Large intestine (tissue), 3 donors: ENCODE measurements around the gene SDSL. TPM values are rescaled to one million over a fixed set of nuclear protein-coding genes. Genes with fewer than 3 reads are reported as not detected.

ENCODE experiments used
- DNase-seq, 2 donors: peaks; one replicate each; pipeline versions ENCODE4 v3.0.0 to v3.0.0-alpha.2; 2013
- H3K27ac ChIP-seq: one replicate; pipeline ENCODE4 v1.5.1; 2013; ENCODE audit warnings: low read length
- H3K27me3 ChIP-seq: 2 replicates; pipeline ENCODE4 v1.6.1; 2013; ENCODE audit warnings: low read length; ENCODE audit not compliant: control insufficient read depth, insufficient read depth
- H3K36me3 ChIP-seq: 2 replicates; pipeline ENCODE4 v1.6.1; 2013; ENCODE audit warnings: low read length; ENCODE audit not compliant: control insufficient read depth, insufficient read depth
- H3K4me1 ChIP-seq: one replicate; pipeline ENCODE4 v1.6.1; 2013; ENCODE audit warnings: low read length; ENCODE audit not compliant: control insufficient read depth, insufficient read depth
- H3K4me3 ChIP-seq: one replicate; pipeline ENCODE4 v1.5.1; 2013; ENCODE audit warnings: low read length
- H3K9me3 ChIP-seq: one replicate; pipeline ENCODE4 v1.6.1; 2013; ENCODE audit warnings: mild to moderate bottlenecking, low read depth, low read length, moderate library complexity; ENCODE audit not compliant: control insufficient read depth
- WGBS: methylation state at CpG from one replicate; pipeline ENCODE4 v1.1.5; 2013; ENCODE audit warnings: low lambda C conversion rate; ENCODE audit not compliant: insufficient coverage; 5-methylcytosine and 5-hydroxymethylcytosine counted together
- polyA plus RNA-seq: library from polyadenylated mRNA; unstranded; fragments of 120-200 nt; gene quantifications from one replicate; pipeline ENCODE4 v1.2.1, GENCODE V29; 2013

The SDSL gene
- polyA plus RNA-seq, 1 donor: 17.4 TPM

- Histone ChIP-seq H3K36me3 (no peaks in the 10 kb centered on the region), H3K9me3 (no peaks in the 10 kb centered on the region), H3K27ac (no peak overlapping the region), H3K27me3 (peaks cover 62% of the 10 kb centered on the region), H3K4me1 (no peaks in the 10 kb centered on the region), H3K4me3 (no peak overlapping the region)
- 20% methylated on average over 1 of the region's 1 CpG for WGBS
- no peak for DNase-seq
These were observed 60.2 kb downstream of the SDSL start for GRCh38 chr12:113482334-113482733.

- Histone ChIP-seq H3K4me3 (no peak overlapping the region), H3K4me1 (no peaks in the 10 kb centered on the region), H3K27ac (no peak overlapping the region), H3K9me3 (no peaks in the 10 kb centered on the region), H3K36me3 (no peaks in the 10 kb centered on the region), H3K27me3 (peaks cover 32% of the 10 kb centered on the region)
- DNase-seq: no peak
- WGBS: no CpG with 5 or more reads among the region's 2 CpGs
These were observed 63.1 kb downstream of the SDSL start for GRCh38 chr12:113485330-113485729.

- H3K4me3 ChIP-seq: no peak overlapping the region
- no peaks in the 10 kb centered on the region for H3K36me3 ChIP-seq
- H3K27me3 ChIP-seq: peaks cover 22% of the 10 kb centered on the region
- DNase-seq: no peak
- 40% methylated on average over 1 of the region's 4 CpGs for WGBS
- no peak overlapping the region for H3K27ac ChIP-seq
- no peaks in the 10 kb centered on the region for H3K9me3 ChIP-seq
- no peaks in the 10 kb centered on the region for H3K4me1 ChIP-seq
These were observed 64.5 kb downstream of the SDSL start for GRCh38 chr12:113486722-113487121.

Other genes with a start within 250 kb of the SDSL start
- 51.1 TPM for gene DDX54, start 236.9 kb upstream of the SDSL start, polyA plus RNA-seq
- 13.8 TPM for gene RITA1, start 236.7 kb upstream of the SDSL start, polyA plus RNA-seq
- gene TPCN1, start 200.9 kb upstream of the SDSL start, polyA plus RNA-seq: 65.5 TPM
- gene SLC8B1, start 87.3 kb upstream of the SDSL start, polyA plus RNA-seq: 18.1 TPM
- gene PLBD2, start 63.8 kb upstream of the SDSL start, polyA plus RNA-seq: 21.2 TPM
- gene SDS, start 18.5 kb upstream of the SDSL start, polyA plus RNA-seq: 0.31 TPM
- not detected for gene LHX5, start 49.5 kb downstream of the SDSL start, polyA plus RNA-seq